Kidney (tissue), 14 donors: ENCODE data around the gene NKRF. TPM values are rescaled to one million over a fixed set of nuclear protein-coding genes. Genes with fewer than 3 reads are reported as not detected.

Experiments used
- DNase-seq, 5 donors: peaks; one replicate each; pipeline ENCODE4 v3.0.0-alpha.2; 2013 to 2020
- FAIRE-seq: peaks from 2 replicates; lab custom pipeline; 2012; peaks lifted over from hg19 to GRCh38; lab: Jason Lieb, UNC
- H3K27ac ChIP-seq, 2 donors: one replicate each; pipeline ENCODE4 v1.7.0; 2013; ENCODE audit warnings: low read depth in 2 of 2, low read length in 2 of 2, inconsistent platforms in 1 of 2
- H3K27me3 ChIP-seq: one replicate; pipeline ENCODE4 v1.7.1; 2013; ENCODE audit warnings: low read length, inconsistent platforms; ENCODE audit not compliant: control insufficient read depth, insufficient read depth
- H3K36me3 ChIP-seq, 3 donors: one replicate each; pipeline versions ENCODE4 v1.7.0 to v1.7.1; 2013; ENCODE audit warnings: low read length in 3 of 3, control low read depth in 1 of 3, inconsistent platforms in 1 of 3; ENCODE audit not compliant: insufficient read depth in 3 of 3, control insufficient read depth in 2 of 3
- H3K4me1 ChIP-seq, 3 donors: one replicate each; pipeline versions ENCODE4 v1.7.0 to v1.7.1; 2013; ENCODE audit warnings: low read length in 3 of 3, inconsistent platforms in 1 of 3, low read depth in 1 of 3; ENCODE audit not compliant: control insufficient read depth in 2 of 3, insufficient read depth in 2 of 3
- H3K4me3 ChIP-seq, 3 donors: one replicate each; pipeline versions ENCODE4 v1.7.0 to v1.8.1; 2013; ENCODE audit warnings: low read length in 3 of 3, control low read depth in 1 of 3, inconsistent platforms in 1 of 3
- H3K9ac ChIP-seq, 3 donors: one replicate each; pipeline versions ENCODE4 v1.7.0 to v1.7.1; 2013; ENCODE audit warnings: low read length in 3 of 3, control low read depth in 1 of 3, inconsistent platforms in 1 of 3
- H3K9me3 ChIP-seq, 3 donors: one replicate each; pipeline versions ENCODE4 v1.7.0 to v1.7.1; 2013; ENCODE audit warnings: low read length in 3 of 3, control low read depth in 1 of 3, inconsistent platforms in 1 of 3; ENCODE audit not compliant: control insufficient read depth in 2 of 3, insufficient read depth in 1 of 3
- intact Hi-C: fragments of 100-400 bp; cut with DNase I; formaldehyde crosslinking; loops from one replicate; pipeline ENCODE4 v1.11.1; 2022
- microRNA-seq: library from miRNA; unstranded; fragments of <30 nt; microRNA quantifications from one replicate; pipeline ENCODE4 v1.2.0, GENCODE V29; 2020
- polyA plus RNA-seq: library from polyadenylated mRNA; stranded (reverse); fragments of 350-450 nt; fragmentation: Illumina TruSeq; extraction: RNeasy Lipid Tissue Mini Kit (QIAGEN cat#74804); gene quantifications from one replicate; pipeline ENCODE4 v1.2.3, GENCODE V29; 2014; ENCODE audit warnings: low read depth, low replicate concordance; ENCODE audit not compliant: insufficient read depth
- total RNA-seq: library from RNA; stranded (reverse); fragmentation: NEBNext Ultra II Directional; extraction: Animal tissue kit (Norgen Biotek cat#: 25700); gene quantifications from one replicate; pipeline ENCODE4 v1.2.1, GENCODE V29; 2021
- TF ChIP-seq, protein P1 (sequence below): IDR thresholded peaks from 3 replicates; pipeline ENCODE4 v1.5.1; 2012; ENCODE audit warnings: mild to moderate bottlenecking, moderate library complexity, borderline replicate concordance; ENCODE audit not compliant: insufficient read depth; ENCODE audit errors: extremely low read depth
- donor health status: control.
- donor health status: control.
- donor health status: control.
- donor health status: control.
- donor health status: control.
- donor health status: DM: yes; HTN: yes; CAD: no.
- donor health status: Normal renal cell carcinoma (clear cell type).

NKRF gene
- total and polyA plus RNA-seq, 2 donors from 2014 or later: 5.7 to 9.0 TPM

- Histone ChIP-seq H3K4me1 (no peaks in the 10 kb centered on the region), H3K9me3 (no peaks in the 10 kb centered on the region), H3K9ac (no peak overlapping the region), H3K27ac (no peak overlapping the region), H3K27me3 (no peaks in the 10 kb centered on the region), H3K36me3 (no peaks in the 10 kb centered on the region), H3K4me3 (no peak overlapping the region)
- FAIRE-seq (no peak), DNase-seq (no peak)
- TF ChIP-seq, protein P1, sequence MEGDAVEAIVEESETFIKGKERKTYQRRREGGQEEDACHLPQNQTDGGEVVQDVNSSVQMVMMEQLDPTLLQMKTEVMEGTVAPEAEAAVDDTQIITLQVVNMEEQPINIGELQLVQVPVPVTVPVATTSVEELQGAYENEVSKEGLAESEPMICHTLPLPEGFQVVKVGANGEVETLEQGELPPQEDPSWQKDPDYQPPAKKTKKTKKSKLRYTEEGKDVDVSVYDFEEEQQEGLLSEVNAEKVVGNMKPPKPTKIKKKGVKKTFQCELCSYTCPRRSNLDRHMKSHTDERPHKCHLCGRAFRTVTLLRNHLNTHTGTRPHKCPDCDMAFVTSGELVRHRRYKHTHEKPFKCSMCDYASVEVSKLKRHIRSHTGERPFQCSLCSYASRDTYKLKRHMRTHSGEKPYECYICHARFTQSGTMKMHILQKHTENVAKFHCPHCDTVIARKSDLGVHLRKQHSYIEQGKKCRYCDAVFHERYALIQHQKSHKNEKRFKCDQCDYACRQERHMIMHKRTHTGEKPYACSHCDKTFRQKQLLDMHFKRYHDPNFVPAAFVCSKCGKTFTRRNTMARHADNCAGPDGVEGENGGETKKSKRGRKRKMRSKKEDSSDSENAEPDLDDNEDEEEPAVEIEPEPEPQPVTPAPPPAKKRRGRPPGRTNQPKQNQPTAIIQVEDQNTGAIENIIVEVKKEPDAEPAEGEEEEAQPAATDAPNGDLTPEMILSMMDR: no peak
- intact Hi-C loops: no loop called here
These were observed 56.8 kb downstream of the NKRF start for GRCh38 chrX:119549327-119550016.

DNA sequence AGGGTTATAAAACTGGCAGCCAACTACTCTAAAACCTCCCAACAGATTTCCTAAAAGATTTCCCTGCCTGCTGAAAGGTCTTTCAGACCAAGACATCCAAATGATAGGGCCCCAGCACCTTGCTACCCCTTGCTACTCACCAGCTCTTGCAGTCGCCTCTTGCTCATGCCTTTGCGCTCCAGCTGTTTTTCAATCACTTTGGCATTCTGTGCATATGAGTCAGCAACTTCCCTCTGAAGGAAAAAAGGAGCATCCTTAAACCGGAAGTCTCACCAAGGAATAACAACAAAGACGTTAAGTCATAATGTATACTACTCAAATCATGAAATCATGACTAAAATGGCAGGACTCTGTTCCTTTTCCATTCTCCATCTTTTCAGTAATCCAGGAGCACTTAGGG is 65.0 kb downstream of the NKRF start:
- Histone ChIP-seq H3K9ac (no peak overlapping the region), H3K9me3 (no peaks in the 10 kb centered on the region), H3K4me1 (no peaks in the 10 kb centered on the region), H3K27ac (no peak overlapping the region), H3K27me3 (no peaks in the 10 kb centered on the region), H3K4me3 (no peak overlapping the region), H3K36me3 (peaks cover 0 to 7% (median 0%) of the 10 kb centered on the region in 3 donors)
- TF ChIP-seq, protein P1: no peak
- intact Hi-C loops: no loop called here
- DNase-seq (no peak), FAIRE-seq (no peak)

GRCh38 chrX:119539872-119540271 is 66.4 kb downstream of the NKRF start:
- Histone ChIP-seq H3K4me3 (no peak overlapping the region), H3K4me1 (no peaks in the 10 kb centered on the region), H3K27me3 (no peaks in the 10 kb centered on the region), H3K36me3 (peaks cover 0 to 7% (median 0%) of the 10 kb centered on the region in 3 donors), H3K9ac (no peak overlapping the region), H3K9me3 (no peaks in the 10 kb centered on the region), H3K27ac (no peak overlapping the region)
- intact Hi-C loops: no loop called here
- TF ChIP-seq, protein P1: no peak
- FAIRE-seq (no peak), DNase-seq (no peak)

Small RNA genes within 50 kb of the gene (microRNA-seq; reads per million reads assigned to microRNA genes)
- 23.3 reads per million, percentile 33 among the genes with 10 or more reads in this experiment for gene MIR766

Other genes with a start within 250 kb of the NKRF start
- gene SLC25A43, start 207.1 kb downstream of the NKRF start, total RNA-seq: 15.5 TPM
- gene SLC25A43, start 207.1 kb downstream of the NKRF start, polyA plus RNA-seq: 10.1 TPM
- gene SLC25A5, start 138.0 kb downstream of the NKRF start, total RNA-seq: 224 TPM
- 850 TPM for gene SLC25A5, start 138.0 kb downstream of the NKRF start, polyA plus RNA-seq
- gene STEEP1, start 41.0 kb downstream of the NKRF start, total RNA-seq: 24.2 TPM
- 23.7 TPM for gene STEEP1, start 41.0 kb downstream of the NKRF start, polyA plus RNA-seq
- 50.5 TPM for gene UBE2A, start 31.9 kb downstream of the NKRF start, total RNA-seq
- gene UBE2A, start 31.9 kb downstream of the NKRF start, polyA plus RNA-seq: 51.3 TPM
- 40.1 TPM for gene SEPTIN6, start 86.7 kb upstream of the NKRF start, total RNA-seq
- 32.4 TPM for gene SEPTIN6, start 86.7 kb upstream of the NKRF start, polyA plus RNA-seq
- gene SOWAHD, start 152.2 kb upstream of the NKRF start, total RNA-seq: 1.3 TPM
- 0.92 TPM for gene SOWAHD, start 152.2 kb upstream of the NKRF start, polyA plus RNA-seq
- 1,212 TPM for gene RPL39, start 185.2 kb upstream of the NKRF start, total RNA-seq
- gene RPL39, start 185.2 kb upstream of the NKRF start, polyA plus RNA-seq: 2,663 TPM
- 6.0 TPM for gene UPF3B, start 246.5 kb upstream of the NKRF start, total RNA-seq
- 9.4 TPM for gene UPF3B, start 246.5 kb upstream of the NKRF start, polyA plus RNA-seq